ENCODE data around the gene MORN5.

- TF ChIP-seq POLR2AphosphoS5 (IDR thresholded peaks at IDR 0.05) (no peak), CTCF (IDR thresholded peaks at IDR 0.05) (no peak), POLR2A (IDR thresholded peaks at IDR 0.05) (no peak)
These were observed 56.0 kb downstream of the MORN5 start for GRCh38 chr9:122215663-122216062.

All from stomach (tissue), 4 donors.